ENCODE data around the gene ZBP1.

ZBP1 gene

GRCh38 chr20:57616143-57616951 lies 3.9 kb downstream of the ZBP1 start:
- DNase-seq, result no peak

- no peak for DNase-seq
These were observed 4.8 kb downstream of the ZBP1 start for GRCh38 chr20:57615445-57615811.

- no peak for DNase-seq
These were observed 5.5 kb downstream of the ZBP1 start for GRCh38 chr20:57614490-57615444.

- no peak for DNase-seq
These were observed 6.7 kb downstream of the ZBP1 start for GRCh38 chr20:57613481-57613921.

GRCh38 chr20:57612916-57613315 lies 7.3 kb downstream of the ZBP1 start:
- DNase-seq, result no peak

- DNase-seq, result no peak
These were observed 7.8 kb downstream of the ZBP1 start for GRCh38 chr20:57612436-57612835.

GRCh38 chr20:57611586-57612311 lies 8.5 kb downstream of the ZBP1 start:
- DNase-seq, result no peak

- DNase-seq, result no peak
These were observed 9.8 kb downstream of the ZBP1 start for GRCh38 chr20:57610261-57610952.

GRCh38 chr20:57609842-57610167 lies 10.4 kb downstream of the ZBP1 start:
- DNase-seq, result no peak

GRCh38 chr20:57609086-57609841 lies 11.0 kb downstream of the ZBP1 start:
- no peak for DNase-seq

GRCh38 chr20:57608516-57608915 lies 11.7 kb downstream of the ZBP1 start:
- no peak for DNase-seq

- DNase-seq, result no peak
These were observed 14.3 kb downstream of the ZBP1 start for GRCh38 chr20:57605878-57606277.

- no peak for DNase-seq
These were observed 15.2 kb downstream of the ZBP1 start for GRCh38 chr20:57605045-57605444.

- no peak for DNase-seq
These were observed 17.1 kb downstream of the ZBP1 start for GRCh38 chr20:57603120-57603519.

- no peak for DNase-seq
These were observed 18.5 kb downstream of the ZBP1 start for GRCh38 chr20:57601737-57602136.

GRCh38 chr20:57601211-57601570 lies 19.0 kb downstream of the ZBP1 start:
- no peak for DNase-seq

GRCh38 chr20:57600320-57601210 lies 19.7 kb downstream of the ZBP1 start:
- DNase-seq, result no peak

- no peak for DNase-seq
These were observed 21.7 kb downstream of the ZBP1 start for GRCh38 chr20:57598491-57598890.

- no peak for DNase-seq
These were observed 22.2 kb downstream of the ZBP1 start for GRCh38 chr20:57598060-57598459.

GRCh38 chr20:57596998-57597939 lies 23.0 kb downstream of the ZBP1 start:
- DNase-seq, result peak; percentile 63
